ENCODE measurements around the gene CCDC80. TPM values are rescaled to one million over a fixed set of nuclear protein-coding genes. Genes with fewer than 3 reads are reported as not detected.
A peak's percentile ranks its signal among the peaks of the same experiment; 100 is the strongest.

Gene CCDC80
- total and polyA plus RNA-seq, 9 of the 15 experiments (the other 6 are each of a cell fraction or from before 2014, with no cell fraction given), result 0.17 to 2.0 (median 1.1) TPM

DNA sequence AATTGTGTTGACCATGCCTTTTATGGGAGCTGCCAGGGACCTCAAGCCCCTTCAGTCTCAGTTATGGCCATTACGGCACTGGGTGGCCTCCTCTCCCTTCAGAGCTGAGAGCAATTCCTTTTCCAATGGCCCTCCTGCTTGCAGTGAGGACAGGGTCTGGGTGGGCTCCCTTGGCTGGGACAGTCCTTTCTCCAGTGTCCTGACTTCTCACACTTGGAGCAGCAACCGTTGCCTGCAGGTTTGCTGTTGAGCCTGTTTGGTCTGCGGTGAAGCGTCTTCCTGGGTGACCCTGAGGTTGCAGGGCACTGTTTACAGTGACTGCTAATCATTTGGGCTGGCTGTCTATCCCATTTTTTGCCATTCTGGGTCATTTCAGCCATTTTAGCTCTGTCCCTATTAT, 3.5 kb upstream of the CCDC80 start:
- BruUV-seq (replicated peaks), result no TSS peak
- peaks cover 0 to 2% of the 10 kb centered on the region in 2 experiments; a peak in 1 of 5 replicates for H3K27me3 ChIP-seq (ENCODE audit: control insufficient read depth in 2 of 2, insufficient read depth in 2 of 2, low read length in 2 of 2)
- H3K27ac ChIP-seq (ENCODE audit: extremely low read depth, low read depth, low read length), result no peak overlapping the region
- no peak overlapping the region for H3K4me2 ChIP-seq (ENCODE audit: insufficient read depth, low read length)
- H3K36me3 ChIP-seq (ENCODE audit: control insufficient read depth, insufficient read depth, low read length), result no peaks in the 10 kb centered on the region
- H3K4me1 ChIP-seq (replicated peaks in 1 of 2; ENCODE audit: control insufficient read depth in 2 of 2, insufficient read depth in 2 of 2, low read length in 2 of 2), result peaks cover 0 to 9% of the 10 kb centered on the region in 2 experiments; a peak in 3 of 5 replicates
- in situ Hi-C loops (cut with MboI), result loop anchor here (10.0 to 25.0 kb wide), 3 partner anchors 90 to 618 kb away; no protein-coding TSS in a partner anchor
- ATAC-seq, result no peak; the same call in 2 of the 3 replicates
- H3K9ac ChIP-seq (ENCODE audit: insufficient read depth in 1 of 2, low read depth in 2 of 2, low read length in 2 of 2), result no peak overlapping the region
- no peaks in the 10 kb centered on the region for H3K79me2 ChIP-seq (ENCODE audit: control insufficient read depth, insufficient read depth, low read length)
- ChIA-PET CTCF (ENCODE audit: low intra/inter-chr PET ratio) (interaction anchor here (1.0 kb wide), 1 partner anchor 335 kb away, joined by 3 read pairs; no protein-coding TSS in a partner anchor), POLR2A (no interaction called here)
- no peak overlapping the region for H2AFZ ChIP-seq (ENCODE audit: low read depth, low read length)
- intact Hi-C loops (cut with micrococcal nuclease), result loop anchor here (5.0 to 10.0 kb wide), 2 partner anchors 50 to 643 kb away; no protein-coding TSS in a partner anchor
- H4K20me1 ChIP-seq (replicated peaks; ENCODE audit: control insufficient read depth, insufficient read depth, low read length), result no peaks in the 10 kb centered on the region
- no peak overlapping the region for H3K4me3 ChIP-seq
- DNase-seq (ENCODE audit: extremely low read depth in 1 of 4, low spot score in 3 of 4), result peak in 1 of 4 experiments; percentile 11
- TF ChIP-seq NFRKB (IDR thresholded peaks at IDR 0.05; ENCODE audit: low read depth), result no peak
- TF ChIP-seq RBFOX2 (IDR thresholded peaks at IDR 0.05; ENCODE audit: low read depth, low read length), result no peak
- TF ChIP-seq, protein P1, sequence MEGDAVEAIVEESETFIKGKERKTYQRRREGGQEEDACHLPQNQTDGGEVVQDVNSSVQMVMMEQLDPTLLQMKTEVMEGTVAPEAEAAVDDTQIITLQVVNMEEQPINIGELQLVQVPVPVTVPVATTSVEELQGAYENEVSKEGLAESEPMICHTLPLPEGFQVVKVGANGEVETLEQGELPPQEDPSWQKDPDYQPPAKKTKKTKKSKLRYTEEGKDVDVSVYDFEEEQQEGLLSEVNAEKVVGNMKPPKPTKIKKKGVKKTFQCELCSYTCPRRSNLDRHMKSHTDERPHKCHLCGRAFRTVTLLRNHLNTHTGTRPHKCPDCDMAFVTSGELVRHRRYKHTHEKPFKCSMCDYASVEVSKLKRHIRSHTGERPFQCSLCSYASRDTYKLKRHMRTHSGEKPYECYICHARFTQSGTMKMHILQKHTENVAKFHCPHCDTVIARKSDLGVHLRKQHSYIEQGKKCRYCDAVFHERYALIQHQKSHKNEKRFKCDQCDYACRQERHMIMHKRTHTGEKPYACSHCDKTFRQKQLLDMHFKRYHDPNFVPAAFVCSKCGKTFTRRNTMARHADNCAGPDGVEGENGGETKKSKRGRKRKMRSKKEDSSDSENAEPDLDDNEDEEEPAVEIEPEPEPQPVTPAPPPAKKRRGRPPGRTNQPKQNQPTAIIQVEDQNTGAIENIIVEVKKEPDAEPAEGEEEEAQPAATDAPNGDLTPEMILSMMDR (IDR thresholded peaks at IDR 0.05 in 2 of 3, conservative IDR thresholded peaks at IDR 0.05 in 1 of 3; ENCODE audit: insufficient read depth in 2 of 3, low read depth in 1 of 3, low read length in 3 of 3), result 0 out of 6 replicates have a peak, but pooled peaks of 1 of the 3 experiments have one; percentile 9
- 0 out of 4 replicates have a peak, but pooled peaks of 1 of the 2 experiments have one; percentile 4 for TF ChIP-seq RAD21 (CRISPR knock-in tag; conservative IDR thresholded peaks at IDR 0.05 in 1 of 2, IDR thresholded peaks at IDR 0.05 in 1 of 2)
- no peak for TF ChIP-seq FOXK1 (CRISPR knock-in tag; IDR thresholded peaks at IDR 0.05; ENCODE audit: borderline replicate concordance)
- no peak for TF ChIP-seq ZNF584 (CRISPR knock-in tag; IDR thresholded peaks at IDR 0.05; ENCODE audit: low read depth)
- no peak for TF ChIP-seq PPARD (CRISPR knock-in tag; IDR thresholded peaks at IDR 0.05)
- no peaks in the 10 kb centered on the region for H3K9me3 ChIP-seq (replicated peaks; ENCODE audit: control insufficient read depth, insufficient read depth, low read depth, low read length)
- FAIRE-seq, result no peak
- WGBS (ENCODE audit: insufficient coverage, low coverage, missing lambda C conversion rate), result 30% methylated on average over 3 of the region's 4 CpGs
- H3K9me1 ChIP-seq (ENCODE audit: control insufficient read depth, insufficient read depth, low read length), result no peaks in the 10 kb centered on the region

Measured in K562 (cell line).